LNCAP (cell line): ENCODE data around the gene ARHGEF28.

Experiments
- CTCF ChIP-seq: fragments of 450-650 bp; IDR thresholded peaks from 2 replicates; pipeline ENCODE4 v1.5.1; 2017; ENCODE audit warnings: mild to moderate bottlenecking

The ARHGEF28 gene

GRCh38 chr5:73647721-73648120 lies 21.7 kb downstream of the ARHGEF28 start:
- no peak for TF ChIP-seq CTCF

DNA sequence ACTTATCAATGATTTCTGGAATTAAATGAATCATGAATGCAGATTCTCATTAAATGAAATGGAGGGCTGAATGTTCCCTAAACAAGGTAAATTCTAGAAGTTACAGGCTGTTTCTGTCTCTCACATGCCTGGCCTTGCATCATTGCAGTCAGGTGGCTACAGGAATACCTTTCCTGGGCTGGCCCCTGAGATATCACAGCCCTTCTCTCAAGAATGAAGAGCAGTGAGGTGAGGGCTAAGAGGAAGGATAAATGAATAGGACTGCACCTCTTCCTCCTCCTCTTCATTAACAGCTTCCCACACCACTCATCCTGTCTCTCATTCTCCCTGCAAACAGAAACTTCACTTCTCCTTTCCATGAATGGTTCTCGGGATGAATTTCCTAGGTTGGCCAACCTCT lies 22.5 kb downstream of the ARHGEF28 start:
- no peak for TF ChIP-seq CTCF

DNA sequence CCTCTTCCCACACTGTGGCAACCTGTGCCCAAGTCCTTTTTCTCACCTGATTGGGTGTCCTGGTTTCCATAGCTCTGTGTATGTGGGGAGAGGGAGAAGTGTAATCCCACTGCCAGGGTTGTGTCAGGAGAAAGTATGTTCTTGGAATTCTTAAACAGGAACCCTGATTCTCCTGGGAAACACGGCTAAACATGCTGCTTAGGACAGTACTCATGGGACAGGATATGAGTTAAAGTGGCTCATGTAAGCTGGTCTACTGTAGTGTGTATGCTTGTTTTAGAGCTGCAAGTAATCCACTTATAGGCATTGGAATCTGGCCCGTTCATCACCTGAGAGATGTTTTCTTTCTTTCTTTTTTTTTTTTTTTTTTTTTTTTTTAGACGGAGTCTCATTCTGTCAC lies 23.9 kb downstream of the ARHGEF28 start:
- no peak for TF ChIP-seq CTCF

DNA sequence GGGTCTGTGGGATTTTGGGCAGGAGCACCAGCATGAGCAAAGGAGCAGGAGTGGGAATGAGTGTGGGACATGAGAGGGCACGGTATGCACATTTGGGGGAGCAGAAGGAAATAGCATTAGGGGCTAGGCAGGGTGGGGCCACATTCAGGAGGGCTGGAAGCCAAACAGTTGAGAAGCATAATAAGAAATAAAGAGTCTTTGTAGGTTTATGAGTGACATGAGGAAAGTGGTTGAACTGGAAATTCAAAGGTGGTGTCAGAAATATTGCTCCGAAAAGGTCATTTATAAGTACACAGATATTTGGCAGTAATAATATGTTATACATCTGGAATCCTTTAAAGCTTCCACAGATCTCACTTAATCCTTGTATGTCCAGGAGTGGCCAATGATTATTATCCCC lies 26.4 kb downstream of the ARHGEF28 start:
- no peak for TF ChIP-seq CTCF

DNA sequence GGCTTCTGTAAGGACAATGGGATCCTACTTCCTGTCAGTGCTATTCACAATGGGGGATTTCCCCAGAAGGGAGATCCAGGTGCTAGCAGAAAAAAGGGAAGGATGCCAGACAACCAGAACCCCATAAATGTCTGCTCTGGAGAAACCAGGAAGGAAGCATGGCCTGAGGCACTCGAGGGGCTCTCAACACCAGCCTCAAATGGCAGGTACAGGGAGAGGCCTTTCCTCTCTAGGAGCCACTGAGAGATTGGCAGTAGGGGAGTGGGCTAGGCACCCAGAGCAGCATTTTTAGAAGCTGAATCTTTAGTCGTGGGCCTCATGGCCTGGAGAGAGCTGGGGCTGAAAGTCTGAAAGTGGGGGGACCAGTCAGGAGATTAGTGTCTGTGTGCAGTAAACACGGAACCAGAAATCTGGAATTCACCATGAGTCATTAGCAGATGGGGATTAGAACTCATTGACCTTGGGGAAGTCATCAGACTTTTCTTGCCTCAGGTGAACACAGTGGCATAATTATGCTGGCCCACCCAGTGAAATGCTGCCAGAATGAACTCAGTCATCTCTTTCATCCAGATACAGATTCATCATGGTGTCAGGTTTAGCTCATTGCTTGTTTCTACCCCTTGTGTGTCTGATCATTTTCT lies 28.3 kb downstream of the ARHGEF28 start:
- no peak for TF ChIP-seq CTCF

DNA sequence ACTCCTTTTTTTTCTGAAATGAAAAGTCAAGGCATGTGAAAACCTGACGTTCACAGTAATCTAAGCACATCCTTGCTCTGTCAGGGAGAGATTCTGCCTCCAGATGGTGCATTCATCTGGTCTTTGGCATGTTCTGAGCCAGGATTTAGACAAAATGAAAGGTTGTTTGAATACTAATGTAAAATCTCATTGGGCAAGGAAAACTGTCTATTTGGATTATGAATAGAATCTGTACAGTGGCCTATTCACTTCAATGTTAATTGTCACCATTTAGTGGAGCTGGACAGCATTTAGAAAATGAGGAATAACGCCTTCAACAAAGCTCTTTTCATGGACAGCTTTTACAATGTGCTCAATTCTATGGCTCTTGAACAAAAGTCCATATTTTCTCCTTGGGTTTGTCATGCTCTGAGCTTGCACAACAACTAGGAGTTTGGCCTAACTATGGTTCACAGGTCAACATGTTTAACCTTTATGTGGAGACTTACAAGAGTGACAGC lies 28.9 kb downstream of the ARHGEF28 start:
- no peak for TF ChIP-seq CTCF

DNA sequence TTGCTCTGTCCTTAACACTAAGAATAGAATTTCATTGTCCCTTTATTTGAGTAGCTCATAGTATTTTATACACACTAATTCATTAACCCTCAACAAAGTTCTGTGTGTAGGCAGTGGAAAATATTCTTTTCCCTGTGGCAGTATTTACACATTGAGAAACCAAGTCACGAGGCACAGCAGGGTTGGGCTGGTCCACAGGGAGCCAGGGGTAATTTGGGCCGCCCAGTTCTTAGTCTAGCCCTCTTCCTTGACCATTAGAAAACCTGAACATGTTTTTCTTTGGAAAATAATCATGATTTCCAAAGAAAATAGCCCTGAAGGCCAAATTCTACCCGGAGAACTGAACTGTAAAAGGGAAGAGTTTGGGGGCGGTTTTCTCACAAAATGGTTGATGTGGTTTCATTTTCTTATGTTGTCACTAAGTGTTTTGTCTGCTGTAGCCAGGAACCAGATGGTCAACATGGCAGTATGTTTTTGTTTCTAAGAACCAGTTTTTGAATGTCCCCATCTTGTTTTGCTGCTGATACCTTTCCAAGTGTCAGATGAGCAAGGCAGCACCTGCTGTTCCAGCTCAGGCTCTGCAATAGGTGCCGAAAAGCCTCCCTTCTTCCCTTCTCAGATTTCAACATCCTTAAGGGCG lies 29.6 kb downstream of the ARHGEF28 start:
- no peak for TF ChIP-seq CTCF
